NB4 (cell line): Measurements from ENCODE around the gene LRRC49.

ENCODE experiments used
- CTCF ChIP-seq: IDR thresholded peaks from one replicate; pipeline ENCODE4 v1.5.1; 2012; ENCODE audit warnings: low read depth, low read length
- MYC ChIP-seq: IDR thresholded peaks from 2 replicates; pipeline ENCODE4 v1.6.1; 2011; ENCODE audit warnings: low read depth, low read length
- POLR2A ChIP-seq: IDR thresholded peaks from 2 replicates; pipeline ENCODE4 v1.6.1; 2011; ENCODE audit warnings: mild to moderate bottlenecking; ENCODE audit not compliant: insufficient read length; ENCODE audit errors: extremely low read depth

GRCh38 chr15:71010997-71011396, 118.4 kb downstream of the LRRC49 start:
- no peak for TF ChIP-seq CTCF
- TF ChIP-seq MYC, result no peak
- no peak for TF ChIP-seq POLR2A
